NCI-H1436 (cell line): ENCODE results near the gene TP53I13.

ENCODE experiments used
- DNase-seq: peaks from one replicate; lab custom pipeline; 2025; lab: John Stamatoyannopoulos, UW

The TP53I13 gene

GRCh38 chr17:29593591-29594518 lies 25.4 kb downstream of the TP53I13 start:
- DNase-seq, result peak; percentile 67

GRCh38 chr17:29594519-29595090 lies 26.1 kb downstream of the TP53I13 start:
- no peak for DNase-seq

GRCh38 chr17:29595107-29595942 lies 26.8 kb downstream of the TP53I13 start:
- no peak for DNase-seq

- DNase-seq, result no peak
Observed at GRCh38 chr17:29595943-29596774, 27.7 kb downstream of the TP53I13 start.

GRCh38 chr17:29596811-29597210 lies 28.3 kb downstream of the TP53I13 start:
- no peak for DNase-seq

- no peak for DNase-seq
Observed at GRCh38 chr17:29597361-29598172, 29.1 kb downstream of the TP53I13 start.

GRCh38 chr17:29603109-29603674 lies 34.7 kb downstream of the TP53I13 start:
- DNase-seq, result no peak

GRCh38 chr17:29607557-29608195 lies 39.2 kb downstream of the TP53I13 start:
- no peak for DNase-seq

GRCh38 chr17:29608986-29609385 lies 40.5 kb downstream of the TP53I13 start:
- no peak for DNase-seq

- DNase-seq, result no peak
Observed at GRCh38 chr17:29610395-29610794, 41.9 kb downstream of the TP53I13 start.

GRCh38 chr17:29611351-29612093 lies 43.0 kb downstream of the TP53I13 start:
- DNase-seq, result no peak

- no peak for DNase-seq
Observed at GRCh38 chr17:29612094-29612403, 43.5 kb downstream of the TP53I13 start.

- DNase-seq, result no peak
Observed at GRCh38 chr17:29612404-29613280, 44.1 kb downstream of the TP53I13 start.

GRCh38 chr17:29613352-29613837 lies 44.9 kb downstream of the TP53I13 start:
- no peak for DNase-seq

GRCh38 chr17:29613856-29614255 lies 45.4 kb downstream of the TP53I13 start:
- no peak for DNase-seq

GRCh38 chr17:29614349-29615047 lies 46.0 kb downstream of the TP53I13 start:
- DNase-seq, result no peak

- no peak for DNase-seq
Observed at GRCh38 chr17:29615048-29615385, 46.5 kb downstream of the TP53I13 start.
